HG02623 (cell line): ENCODE measurements around the gene CFAP97D2.
"Not testable (repeated sequence)": the region's sequence is repeated elsewhere in the genome, so short reads cannot be mapped to it uniquely, and the experiment has no call there.

Experiments used
- ATAC-seq: cut with Tn5 transposase; IDR thresholded peaks from one replicate; pipeline ENCODE4 v1.9.1; 2021; ENCODE audit warnings: moderate library complexity; ENCODE audit not compliant: unreplicated experiment

CFAP97D2 gene

GRCh38 chr13:114142640-114143490 lies 36.2 kb upstream of the CFAP97D2 start:
- ATAC-seq = no peak

GRCh38 chr13:114143806-114144605 lies 35.1 kb upstream of the CFAP97D2 start:
- no peak for ATAC-seq

DNA sequence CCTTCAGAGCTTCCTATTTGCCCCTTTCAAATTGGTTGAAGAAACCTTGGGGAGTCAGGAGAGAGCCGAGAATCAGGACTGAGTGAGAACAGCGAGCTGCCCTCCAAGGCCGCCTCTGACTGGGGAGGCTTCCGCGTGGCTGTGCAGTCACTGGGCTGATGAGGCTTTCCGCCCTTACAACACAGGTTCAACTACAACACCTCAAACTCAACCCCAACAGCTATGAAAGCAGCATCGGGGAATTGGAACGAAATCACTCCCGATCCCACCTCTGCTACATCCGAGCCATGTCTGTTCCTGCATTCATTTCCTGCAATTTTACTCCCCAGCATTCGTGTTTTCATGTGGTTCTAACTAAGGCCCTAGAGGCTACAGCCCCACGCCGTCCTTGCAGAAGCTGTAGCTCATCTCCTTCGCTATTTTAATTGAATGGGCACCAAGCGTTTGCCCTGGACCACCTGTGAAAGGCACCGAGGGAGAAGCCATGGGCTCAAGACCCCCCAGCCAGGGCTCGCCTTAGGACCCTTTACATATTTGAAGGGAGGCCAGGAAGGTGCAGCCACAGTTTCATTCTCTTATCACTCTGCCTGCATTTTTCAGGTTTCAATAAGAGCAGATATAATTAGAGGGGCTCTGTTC lies 34.3 kb upstream of the CFAP97D2 start:
- ATAC-seq = no peak

DNA sequence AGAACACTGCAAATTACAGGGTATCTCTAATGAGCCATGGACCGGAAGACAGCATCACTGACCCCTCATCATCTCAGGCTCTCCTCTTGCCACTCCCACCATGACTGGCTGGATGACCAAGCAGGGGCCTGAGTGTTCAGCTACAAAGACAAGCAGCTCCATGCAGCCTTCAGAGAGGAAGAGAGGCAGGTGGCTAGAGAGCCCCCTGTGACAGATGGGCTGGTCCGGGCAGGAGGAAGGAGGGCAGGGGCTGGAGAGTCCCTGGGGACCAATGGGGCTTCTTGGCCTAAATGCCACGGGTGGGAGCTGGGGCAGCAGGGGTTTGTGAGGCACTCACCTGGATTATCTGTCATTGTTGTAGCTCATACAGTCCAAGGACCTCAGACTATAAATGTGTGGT lies 33.8 kb upstream of the CFAP97D2 start:
- ATAC-seq = no peak

- no peak for ATAC-seq
Observed at GRCh38 chr13:114145722-114146121, 33.3 kb upstream of the CFAP97D2 start.

GRCh38 chr13:114146173-114146572 lies 32.9 kb upstream of the CFAP97D2 start:
- ATAC-seq = no peak

GRCh38 chr13:114146629-114147028 lies 32.4 kb upstream of the CFAP97D2 start:
- ATAC-seq = no peak

GRCh38 chr13:114147803-114148520 lies 31.1 kb upstream of the CFAP97D2 start:
- no peak for ATAC-seq

DNA sequence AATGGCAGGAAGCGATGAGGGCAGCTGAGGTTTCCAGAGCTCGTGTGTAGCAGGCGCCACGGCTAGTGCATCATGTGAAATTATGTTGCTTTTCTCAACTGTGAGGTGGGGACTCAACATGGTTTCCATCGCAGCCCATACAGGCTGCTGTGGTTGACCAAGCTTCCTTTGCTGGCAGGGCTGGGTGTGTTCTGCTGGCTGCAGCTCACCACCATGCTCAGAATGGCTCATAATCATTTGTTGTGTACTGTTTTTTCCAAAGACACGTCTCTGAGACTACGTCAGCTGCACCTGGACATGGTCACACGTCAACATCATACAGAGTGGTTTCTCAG lies 30.6 kb upstream of the CFAP97D2 start:
- peak; percentile 90 for ATAC-seq

- not testable (repeated sequence) for ATAC-seq
Observed at GRCh38 chr13:114148886-114149285, 30.2 kb upstream of the CFAP97D2 start.

DNA sequence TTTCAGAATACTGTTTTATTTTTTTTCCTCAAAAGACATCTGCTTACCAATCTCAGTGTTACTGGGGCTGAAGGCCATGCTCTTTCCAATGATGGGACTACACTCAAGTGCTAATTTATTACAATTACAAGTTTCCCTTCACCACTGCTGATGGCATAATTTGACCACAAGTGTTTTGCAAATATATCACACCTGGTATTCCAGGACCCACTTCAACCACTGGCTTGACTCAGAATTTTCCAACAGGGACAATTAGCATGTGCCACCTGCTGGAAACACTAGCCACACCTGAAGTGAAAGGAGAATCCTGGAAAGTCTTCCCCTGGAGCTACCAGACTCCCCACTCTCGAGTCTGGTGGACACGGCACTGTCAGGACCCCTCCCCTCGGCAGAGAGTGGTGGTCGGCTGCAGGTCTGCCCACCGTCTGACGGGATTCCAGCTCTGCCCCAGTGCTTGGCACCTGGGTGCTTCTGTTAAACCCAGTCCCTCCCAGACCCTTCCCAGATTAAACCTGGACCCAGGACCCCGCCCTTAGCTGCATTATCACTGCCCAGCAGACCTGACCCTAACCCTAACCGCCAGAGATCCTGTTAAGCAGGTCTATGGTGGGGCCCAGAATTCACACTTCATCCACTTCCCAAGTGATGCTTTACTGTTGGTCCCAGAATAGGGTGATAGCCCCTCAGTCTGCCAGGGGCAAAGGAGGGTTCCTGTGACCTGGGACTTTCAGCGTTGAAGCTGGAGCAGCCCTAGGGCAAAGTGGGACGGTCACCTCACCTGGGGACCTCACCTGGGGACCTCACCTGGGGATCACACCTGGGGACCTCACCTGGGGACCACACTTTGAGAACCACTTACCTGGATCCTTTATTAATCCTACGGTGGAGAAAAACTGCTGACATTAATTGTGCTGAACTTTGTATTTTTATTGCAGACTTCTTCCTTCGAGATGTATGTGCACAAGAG lies 29.0 kb upstream of the CFAP97D2 start:
- no peak for ATAC-seq

GRCh38 chr13:114151031-114151430 lies 28.0 kb upstream of the CFAP97D2 start:
- ATAC-seq = no peak

GRCh38 chr13:114151565-114152284 lies 27.3 kb upstream of the CFAP97D2 start:
- ATAC-seq = no peak

- no peak for ATAC-seq
Observed at GRCh38 chr13:114152285-114152645, 26.8 kb upstream of the CFAP97D2 start.

DNA sequence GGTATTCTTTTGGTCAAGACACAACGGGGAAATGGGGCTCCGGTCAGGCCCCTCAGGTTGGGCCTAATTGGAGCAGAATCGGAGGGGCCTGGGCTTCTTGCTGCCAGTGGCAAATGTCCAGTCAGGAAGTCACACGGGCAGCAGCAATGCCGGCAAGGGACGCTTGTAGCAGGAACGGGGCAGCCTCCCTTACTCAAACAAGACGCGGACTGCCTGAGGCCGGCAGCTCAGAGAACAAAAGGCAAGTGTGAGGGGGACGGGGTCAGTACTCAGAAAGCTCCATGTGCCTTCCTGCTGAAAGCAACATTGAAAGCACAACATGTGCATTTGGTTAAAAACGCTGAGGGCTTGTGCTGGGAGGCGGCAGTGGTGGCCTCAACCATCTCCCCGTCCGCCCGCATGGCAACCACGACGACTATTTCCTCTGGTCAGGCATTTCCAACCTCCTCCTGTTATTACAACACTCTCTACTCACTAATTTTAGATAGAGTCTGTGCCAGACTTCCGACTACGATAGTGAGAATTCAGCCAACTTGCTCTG lies 26.2 kb upstream of the CFAP97D2 start:
- ATAC-seq = no peak

- ATAC-seq = no peak
Observed at GRCh38 chr13:114153485-114154080, 25.5 kb upstream of the CFAP97D2 start.

DNA sequence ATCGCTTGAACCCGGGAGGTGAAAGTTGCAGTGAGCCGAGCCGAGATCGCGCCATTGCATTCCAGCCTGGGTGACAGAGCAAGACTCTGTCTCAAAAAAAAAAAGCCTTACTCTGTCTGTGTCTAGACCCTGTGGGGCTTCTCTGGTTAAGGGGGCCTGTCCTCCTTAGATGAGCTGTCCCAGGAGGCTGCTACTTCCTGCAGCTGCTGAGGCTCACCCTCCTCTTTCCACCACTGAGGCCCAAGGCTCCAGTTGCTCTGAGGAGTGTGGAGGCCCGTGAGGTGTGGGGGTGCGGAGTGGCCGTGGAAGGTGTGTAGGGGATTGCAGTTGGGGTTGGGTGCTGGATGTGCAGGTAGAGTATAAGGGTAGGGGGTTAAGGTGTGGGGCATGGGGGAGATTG lies 24.6 kb upstream of the CFAP97D2 start:
- ATAC-seq = no peak

DNA sequence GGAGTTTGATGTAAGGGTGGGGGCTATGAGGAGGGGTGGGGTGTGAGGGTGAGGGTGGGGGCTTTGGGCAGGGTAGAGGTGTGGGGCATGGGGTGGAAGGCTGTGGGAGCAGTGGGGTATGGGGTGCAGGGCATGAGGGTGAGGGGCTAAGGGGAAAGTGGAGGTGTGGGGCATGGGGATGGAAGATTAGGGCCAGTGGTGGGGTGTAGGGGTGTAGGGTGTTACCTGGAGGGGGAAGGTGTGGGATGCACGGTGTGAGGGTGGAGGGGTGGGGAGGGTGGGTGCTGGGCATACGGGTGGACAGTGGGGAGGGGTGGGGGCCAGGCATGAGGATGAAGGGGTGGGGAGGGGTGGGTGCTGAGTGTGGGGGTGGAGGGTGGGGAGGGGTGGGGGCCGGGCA lies 23.7 kb upstream of the CFAP97D2 start:
- no peak for ATAC-seq
